Measurements from ENCODE around the gene UBE2E3. TPM values are rescaled to one million over a fixed set of nuclear protein-coding genes. Genes with fewer than 3 reads are reported as not detected.
A peak's percentile ranks its signal among the peaks of the same experiment; 100 is the strongest.

Gene UBE2E3
- total and polyA plus RNA-seq, 2 of the 13 experiments (the other 11 are each of a cell fraction or from before 2014, with no cell fraction given), result 45.7 to 92.6 TPM

GRCh38 chr2:181008407-181008806 lies 28.0 kb downstream of the UBE2E3 start (continued):
- no peak for TF ChIP-seq ZNF275 (CRISPR knock-in tag; IDR thresholded peaks at IDR 0.05; ENCODE audit: borderline replicate concordance)
- no peak for TF ChIP-seq CENPX (CRISPR knock-in tag; IDR thresholded peaks at IDR 0.05)

- intact Hi-C loops (cut with micrococcal nuclease; ENCODE audit: unreplicated experiment) (loop anchor here (5.0 kb wide), 1 partner anchor 39 kb away; the partner anchor contains the start of gene UBE2E3), in situ Hi-C loops (cut with HindIII; ENCODE audit: extremely low pct_ligation_motif_present, low pct_unique_long_range_greater_than_20kb) (no loop called here)
- H3K9me3 ChIP-seq (ENCODE audit: low read length), result no peaks in the 10 kb centered on the region
- no peak overlapping the region for H3K27ac ChIP-seq (ENCODE audit: extremely low read length, insufficient read depth, low read length)
- H3K79me2 ChIP-seq (ENCODE audit: insufficient read depth, low read length), result peaks cover 12% of the 10 kb centered on the region
- DNase-seq (ENCODE audit: low spot score) (no peak), ATAC-seq (no peak), FAIRE-seq (no peak)
- no peaks in the 10 kb centered on the region for H3K27me3 ChIP-seq (ENCODE audit: control insufficient read depth in 1 of 2, insufficient read depth in 2 of 2, low read length in 2 of 2)
- no peak overlapping the region for H3K9ac ChIP-seq (ENCODE audit: insufficient read depth, low read depth, low read length)
- POLR2A ChIA-PET, result no interaction called here
- CTCF ChIA-PET (ENCODE audit: low intra/inter-chr PET ratio, low total read pairs), result no interaction called here
- no peak overlapping the region for H3K4me3 ChIP-seq (replicated peaks in 1 of 3; ENCODE audit: insufficient read depth in 1 of 3, low read depth in 2 of 3, low read length in 3 of 3)
- BruUV-seq (replicated peaks), result no TSS peak
- no peaks in the 10 kb centered on the region for H4K20me1 ChIP-seq (ENCODE audit: insufficient read depth, low read length)
- WGBS (ENCODE audit: low lambda C conversion rate), result 98% methylated on average over 1 of the region's 1 CpG
- no peak overlapping the region for H2AFZ ChIP-seq (ENCODE audit: low read length)
- H3K4me1 ChIP-seq (ENCODE audit: insufficient read depth, low read length), result peaks cover 13% of the 10 kb centered on the region
- TF ChIP-seq PCBP1 (IDR thresholded peaks at IDR 0.05; ENCODE audit: borderline replicate concordance, low read depth, low read length) (0 out of 2 replicates have a peak, but pooled peaks have one; percentile 66), HNRNPK (IDR thresholded peaks at IDR 0.05; ENCODE audit: low read depth, low read length, poor library complexity, severe bottlenecking) (peak; percentile 98), ZNF44 (CRISPR knock-in tag; IDR thresholded peaks at IDR 0.05) (no peak), MAFK (conservative IDR thresholded peaks at IDR 0.05 in 1 of 2, IDR thresholded peaks at IDR 0.05 in 1 of 2; ENCODE audit: low read length in 2 of 2) (0 out of 4 replicates have a peak, but pooled peaks of 1 of the 2 experiments have one; percentile 19)
- no peaks in the 10 kb centered on the region for H3K36me3 ChIP-seq (replicated peaks in 1 of 2; ENCODE audit: control insufficient read depth in 1 of 2, insufficient read depth in 2 of 2, low read length in 2 of 2)
- H3K4me2 ChIP-seq (ENCODE audit: low read depth, low read length), result no peak overlapping the region
Observed at GRCh38 chr2:181021199-181021789, 40.9 kb downstream of the UBE2E3 start.
